Neural crest cell (in vitro differentiated cells): ENCODE data around the gene UBE4B. TPM values are rescaled to one million over a fixed set of nuclear protein-coding genes. Genes with fewer than 3 reads are reported as not detected.

Source experiments
- DNase-seq: peaks from one replicate; pipeline ENCODE4 v3.0.0; 2021; ENCODE audit warnings: low read depth, mixed read lengths, low spot score
- H3K27ac Mint-ChIP-seq: one replicate; pipeline ENCODE4 v1.8.0; 2021; ENCODE audit warnings: mild to moderate bottlenecking, mixed read lengths; ENCODE audit not compliant: unreplicated experiment
- H3K27me3 Mint-ChIP-seq: 2 replicates; pipeline ENCODE4 v1.8.0; 2021; ENCODE audit warnings: low read depth, mild to moderate bottlenecking, mixed read lengths
- H3K36me3 Mint-ChIP-seq: 2 replicates; pipeline ENCODE4 v1.8.0; 2021; ENCODE audit warnings: low read depth, mild to moderate bottlenecking, mixed read lengths
- H3K4me1 Mint-ChIP-seq: 2 replicates; pipeline ENCODE4 v1.8.0; 2021; ENCODE audit warnings: mixed read lengths
- H3K4me3 Mint-ChIP-seq: one replicate; pipeline ENCODE4 v1.8.0; 2021; ENCODE audit warnings: mild to moderate bottlenecking, mixed read lengths
- H3K9me3 Mint-ChIP-seq: 2 replicates; pipeline ENCODE4 v1.8.0; 2021; ENCODE audit warnings: mixed read lengths
- CTCF ChIP-seq: fragments of 200-600 bp; sonication (generic); conservative IDR thresholded peaks from 2 replicates; pipeline ENCODE4 v1.5.0; 2021; ENCODE audit warnings: antibody characterized with exemption, mild to moderate bottlenecking
- total RNA-seq: library from RNA; stranded (reverse); gene quantifications from 2 replicates; pipeline ENCODE4 v1.2.1, GENCODE V29; 2021

Gene UBE4B
- total RNA-seq, 1 donor from 2014 or later: 74.4 TPM

GRCh38 chr1:10160907-10161490, 128.2 kb downstream of the UBE4B start:
- H3K36me3 Mint-ChIP-seq: peaks cover 23% of the 10 kb centered on the region
- no peak for DNase-seq
- no peaks in the 10 kb centered on the region for H3K27me3 Mint-ChIP-seq
- H3K9me3 Mint-ChIP-seq: no peaks in the 10 kb centered on the region
- H3K4me3 Mint-ChIP-seq: no peak overlapping the region
- TF ChIP-seq CTCF: no peak
- H3K4me1 Mint-ChIP-seq: peaks cover 10% of the 10 kb centered on the region
- no peak overlapping the region for H3K27ac Mint-ChIP-seq

GRCh38 chr1:10161541-10162290, 129.0 kb downstream of the UBE4B start:
- Mint-ChIP-seq H3K27me3 (no peaks in the 10 kb centered on the region), H3K4me3 (no peak overlapping the region), H3K36me3 (peaks cover 23% of the 10 kb centered on the region), H3K27ac (no peak overlapping the region), H3K9me3 (no peaks in the 10 kb centered on the region), H3K4me1 (peaks cover 10% of the 10 kb centered on the region)
- DNase-seq: no peak
- no peak for TF ChIP-seq CTCF

GRCh38 chr1:10168912-10169514, 136.3 kb downstream of the UBE4B start:
- H3K27ac Mint-ChIP-seq: no peak overlapping the region

GRCh38 chr1:10170239-10170574, 137.4 kb downstream of the UBE4B start:
- peaks cover 39% of the 10 kb centered on the region for H3K36me3 Mint-ChIP-seq
- no peaks in the 10 kb centered on the region for H3K27me3 Mint-ChIP-seq
- TF ChIP-seq CTCF: no peak
- DNase-seq: no peak
- peak overlapping the region; percentile 12 for H3K4me3 Mint-ChIP-seq
- H3K9me3 Mint-ChIP-seq: no peaks in the 10 kb centered on the region
- peaks cover 37% of the 10 kb centered on the region for H3K4me1 Mint-ChIP-seq
- no peak overlapping the region for H3K27ac Mint-ChIP-seq

More at GRCh38 chr1:10168912-10169514, 136.3 kb downstream of the UBE4B start:
- TF ChIP-seq CTCF: no peak
- no peaks in the 10 kb centered on the region for H3K9me3 Mint-ChIP-seq
- no peaks in the 10 kb centered on the region for H3K27me3 Mint-ChIP-seq
- peaks cover 38% of the 10 kb centered on the region for H3K36me3 Mint-ChIP-seq
- DNase-seq: no peak
- no peak overlapping the region for H3K4me3 Mint-ChIP-seq
- H3K4me1 Mint-ChIP-seq: peaks cover 37% of the 10 kb centered on the region

GRCh38 chr1:10171105-10171767, 138.5 kb downstream of the UBE4B start:
- Mint-ChIP-seq H3K27ac (peak overlapping the region; percentile 84), H3K36me3 (peaks cover 41% of the 10 kb centered on the region), H3K4me3 (peak overlapping the region; percentile 69), H3K9me3 (peaks cover 6% of the 10 kb centered on the region), H3K4me1 (peaks cover 37% of the 10 kb centered on the region), H3K27me3 (no peaks in the 10 kb centered on the region)
- no peak for TF ChIP-seq CTCF
- DNase-seq: no peak
